HK-2 (cell line): Measurements from ENCODE around the gene TBX15.
"Not testable (repeated sequence)": the region's sequence is repeated elsewhere in the genome, so short reads cannot be mapped to it uniquely, and the experiment has no call there.

Source experiments
- DNase-seq: peaks from one replicate; pipeline ENCODE4 v3.0.0-alpha.2; 2018; ENCODE audit not compliant: unreplicated experiment

Gene TBX15

GRCh38 chr1:118927427-118928187 is 60.5 kb downstream of the TBX15 start:
- no peak for DNase-seq

- DNase-seq = no peak
Measured at GRCh38 chr1:118926261-118926660, 61.9 kb downstream of the TBX15 start.

- no peak for DNase-seq
Measured at GRCh38 chr1:118925651-118926050, 62.5 kb downstream of the TBX15 start.

DNA sequence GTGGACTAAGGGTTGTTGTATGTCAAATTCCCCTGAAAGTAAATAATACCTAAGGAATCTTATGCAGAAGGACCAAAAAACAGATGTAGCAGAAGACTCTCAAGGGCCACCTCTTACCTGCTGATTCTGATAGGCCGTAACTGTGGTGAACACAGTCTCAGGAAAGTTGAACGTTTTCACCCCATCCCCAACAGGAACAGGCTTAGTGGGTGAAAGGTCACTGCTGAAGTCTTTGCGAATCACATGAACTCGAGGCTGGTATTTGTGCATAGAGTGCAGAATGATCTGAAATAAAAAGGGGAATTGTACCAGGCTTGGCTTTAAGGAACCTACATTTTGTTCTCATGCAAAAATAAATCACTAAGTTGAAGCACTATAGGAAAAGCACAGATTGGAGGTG is 64.8 kb downstream of the TBX15 start:
- no peak for DNase-seq

GRCh38 chr1:118921994-118922393 is 66.1 kb downstream of the TBX15 start:
- DNase-seq = no peak

DNA sequence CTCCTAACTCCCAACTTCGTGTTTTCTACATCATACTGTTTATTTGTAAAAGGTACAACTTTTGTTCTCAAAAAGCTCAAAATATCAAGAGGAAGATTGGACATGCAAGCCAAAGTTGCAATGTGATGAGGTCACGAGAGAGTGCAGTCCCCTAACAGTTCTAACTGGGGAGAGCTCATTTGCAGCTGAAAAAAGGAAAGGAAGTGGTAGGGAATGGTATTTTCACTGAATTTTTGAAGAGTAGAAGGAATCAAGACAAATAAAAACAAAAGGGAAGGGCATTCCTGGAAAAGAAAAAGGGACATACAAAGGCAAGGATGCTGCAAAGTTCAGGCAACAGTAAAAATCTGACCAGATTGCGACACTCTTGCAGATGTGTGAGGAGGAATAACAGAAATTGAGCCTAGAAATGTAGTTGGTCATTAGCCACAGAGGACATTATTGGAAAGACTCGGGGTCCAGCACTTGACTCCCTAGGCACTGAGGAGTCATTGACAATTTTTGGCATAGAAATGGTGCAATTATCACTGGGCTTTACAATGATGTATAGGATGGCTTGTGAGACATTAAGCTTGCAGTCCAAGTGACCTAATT is 67.9 kb downstream of the TBX15 start:
- DNase-seq = no peak

DNA sequence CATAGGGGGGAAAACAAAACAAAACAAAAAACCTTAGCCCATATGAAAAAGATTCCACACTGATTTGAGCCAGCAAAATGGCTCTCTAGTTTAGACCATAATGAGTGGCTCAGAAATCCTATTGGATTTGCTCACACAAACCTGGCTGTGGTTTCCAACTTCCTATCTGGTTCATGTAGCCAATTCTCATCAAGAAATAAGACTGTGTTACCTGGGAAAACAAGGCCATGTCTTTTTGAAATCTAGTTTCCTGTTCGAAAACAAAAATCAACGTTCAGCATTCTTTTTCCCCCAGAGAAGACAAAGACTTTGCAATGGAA is 69.2 kb downstream of the TBX15 start:
- DNase-seq = no peak

DNA sequence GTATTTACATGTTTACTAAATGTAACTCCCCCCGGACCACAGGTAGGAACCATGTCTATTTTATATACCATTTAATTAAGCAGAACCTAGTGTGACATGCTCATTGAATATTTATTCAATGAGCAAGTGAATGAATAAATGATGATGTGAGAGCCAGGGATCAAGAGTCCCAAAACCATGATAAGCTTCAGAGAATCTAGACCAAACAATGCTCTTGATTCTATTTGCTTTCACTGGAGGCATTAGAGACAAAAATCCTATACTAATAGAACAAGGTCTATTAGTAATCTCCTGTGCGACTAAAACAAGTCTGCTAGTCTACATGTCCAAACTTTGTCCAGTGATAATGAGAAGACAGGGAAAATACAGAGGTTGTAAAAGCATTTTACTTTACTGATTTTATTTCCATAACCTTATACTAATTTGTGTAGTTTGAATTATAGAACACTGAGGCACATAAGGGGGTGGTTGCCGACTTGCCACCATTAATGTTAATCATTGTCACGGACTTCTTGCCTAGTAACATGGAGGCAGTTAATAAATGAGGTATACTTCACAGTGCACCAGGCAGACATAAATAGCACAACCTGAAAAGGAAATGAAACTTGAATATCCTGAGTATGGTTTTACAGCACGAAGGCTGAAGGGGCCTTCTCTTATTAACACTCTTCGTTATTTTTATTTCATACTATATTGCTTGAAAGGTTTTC is 69.8 kb downstream of the TBX15 start:
- no peak for DNase-seq

DNA sequence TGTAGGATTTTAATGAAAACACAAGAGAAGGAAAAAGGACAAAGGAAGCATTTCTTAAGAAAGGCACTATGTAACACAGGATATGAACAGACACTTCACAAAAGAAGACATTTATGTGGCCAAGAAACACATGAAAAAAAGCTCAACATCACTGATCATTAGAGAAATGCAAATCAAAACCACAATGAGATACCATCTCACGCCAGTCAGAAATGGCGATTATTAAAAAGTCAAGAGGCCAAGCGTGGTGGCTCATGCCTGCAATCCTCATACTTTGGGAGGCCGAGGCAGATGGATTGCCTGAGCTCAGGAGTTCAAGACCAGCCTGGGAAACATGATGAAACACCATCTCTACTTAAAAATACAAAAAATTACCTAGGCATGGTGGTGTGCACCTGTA is 71.8 kb downstream of the TBX15 start:
- DNase-seq = not testable (repeated sequence)

DNA sequence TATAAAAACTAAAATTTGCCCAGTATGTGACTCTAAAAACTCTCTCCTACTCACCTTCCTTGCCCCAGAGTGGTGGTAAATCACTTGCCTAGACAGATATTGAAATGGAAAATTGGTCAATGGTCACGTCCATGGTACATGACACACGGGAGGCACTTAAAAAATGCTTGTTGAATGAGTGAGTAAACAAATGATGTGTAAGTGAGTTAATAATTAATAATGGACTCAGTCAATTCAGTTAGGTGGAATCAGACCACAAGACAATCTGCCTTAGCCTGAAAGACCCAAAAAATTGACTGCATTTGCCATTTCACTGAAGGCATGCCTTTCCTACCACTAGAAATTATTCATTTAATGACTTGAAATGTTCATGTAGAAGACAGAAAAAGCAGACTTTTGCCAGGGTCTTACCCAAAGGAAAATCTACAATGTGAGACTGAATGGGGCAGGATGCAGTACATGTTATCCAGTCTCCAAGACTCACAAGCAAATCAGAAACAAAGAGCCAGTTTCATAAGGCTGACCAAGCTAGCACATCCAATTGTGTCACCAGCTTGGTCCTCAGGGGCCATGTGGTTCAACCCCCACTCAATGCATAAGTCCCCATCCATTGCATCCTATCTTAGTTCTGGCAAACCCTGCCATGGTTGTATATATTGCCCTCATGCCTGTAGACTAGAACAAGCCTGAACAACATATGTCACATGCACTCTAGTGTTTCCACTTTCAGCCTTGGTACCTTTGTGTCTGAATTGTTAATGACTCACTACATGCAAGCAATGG is 73.6 kb downstream of the TBX15 start:
- DNase-seq = peak; percentile 39

DNA sequence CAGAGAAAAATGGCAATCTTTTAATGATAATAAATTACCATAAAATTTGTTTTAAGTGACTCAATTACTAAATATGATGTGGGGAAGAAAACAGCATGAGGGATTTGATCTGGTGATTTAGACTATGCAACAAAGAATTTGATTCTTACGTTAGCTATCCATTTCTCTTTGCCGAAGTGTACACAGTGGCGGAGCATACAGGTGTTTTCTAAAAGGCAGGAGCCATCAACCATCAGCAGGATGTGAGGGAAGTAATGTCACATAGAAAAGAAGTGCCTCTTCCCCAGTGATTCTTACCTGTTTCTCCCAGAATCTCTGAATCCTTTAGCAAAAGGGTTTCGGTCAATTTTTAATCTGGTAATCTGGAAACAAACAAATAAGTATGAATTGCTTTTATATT is 74.3 kb downstream of the TBX15 start:
- DNase-seq = no peak

DNA sequence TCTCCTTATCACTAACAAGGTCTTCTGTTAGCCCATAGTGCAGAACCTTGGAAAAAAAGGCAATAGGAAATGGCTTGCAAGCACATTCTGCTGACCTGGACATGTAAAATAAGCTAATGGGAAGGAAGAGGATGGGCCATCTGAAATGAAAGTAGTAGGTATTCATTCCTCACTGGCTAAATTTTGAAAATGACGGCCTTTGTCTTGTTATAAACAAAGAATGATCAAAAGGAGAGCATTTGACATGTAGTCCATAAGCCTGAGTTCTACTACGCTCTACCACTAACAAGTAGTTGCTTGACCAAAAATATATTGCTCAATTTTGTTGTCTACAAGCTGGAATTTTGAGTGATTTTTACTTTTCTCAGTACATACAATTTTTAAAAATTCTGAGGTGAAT is 75.6 kb downstream of the TBX15 start:
- no peak for DNase-seq

- DNase-seq = no peak
Measured at GRCh38 chr1:118911571-118911970, 76.6 kb downstream of the TBX15 start.

- no peak for DNase-seq
Measured at GRCh38 chr1:118907466-118907865, 80.7 kb downstream of the TBX15 start.

DNA sequence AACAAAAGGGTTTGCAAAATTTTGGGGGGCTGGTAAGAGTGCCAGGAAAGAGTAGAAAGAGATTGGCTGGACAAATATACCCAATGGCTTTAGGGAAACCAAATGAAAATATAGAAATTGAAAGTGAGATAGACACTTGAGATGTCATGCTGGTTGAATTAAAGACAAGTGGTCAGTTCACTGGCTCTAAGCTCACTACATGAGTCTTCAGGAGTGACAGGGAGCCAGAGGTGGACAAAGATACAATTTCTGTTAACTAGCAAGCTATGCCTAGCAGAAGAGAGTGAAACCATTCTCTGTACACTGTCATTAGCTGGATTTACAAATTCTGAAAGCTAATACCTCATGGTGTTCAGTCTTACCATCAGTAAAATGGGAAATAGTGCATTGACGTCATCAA is 82.5 kb downstream of the TBX15 start:
- DNase-seq = no peak

DNA sequence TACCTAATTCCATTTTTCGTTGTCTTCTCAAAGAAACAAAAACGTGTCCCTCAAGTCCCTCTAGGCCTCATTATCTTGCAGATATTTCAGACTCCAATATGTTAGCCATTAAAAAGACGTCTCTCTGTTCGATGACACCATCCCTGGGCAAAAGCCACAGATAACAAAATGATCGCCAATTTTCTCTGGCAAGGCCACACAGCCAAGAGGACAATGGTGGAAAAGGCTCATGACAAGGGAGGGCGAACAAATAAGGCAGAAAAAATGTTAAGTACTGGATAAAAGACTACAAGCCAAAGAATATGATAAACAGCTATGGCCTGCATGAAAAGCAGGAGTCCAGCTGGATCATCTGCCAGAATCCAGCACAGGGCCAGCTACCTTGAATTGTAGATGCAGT is 82.9 kb downstream of the TBX15 start:
- DNase-seq = no peak

GRCh38 chr1:118902711-118903191 is 85.4 kb downstream of the TBX15 start:
- peak; percentile 41 for DNase-seq

GRCh38 chr1:118902299-118902698 is 85.8 kb downstream of the TBX15 start:
- DNase-seq = no peak

DNA sequence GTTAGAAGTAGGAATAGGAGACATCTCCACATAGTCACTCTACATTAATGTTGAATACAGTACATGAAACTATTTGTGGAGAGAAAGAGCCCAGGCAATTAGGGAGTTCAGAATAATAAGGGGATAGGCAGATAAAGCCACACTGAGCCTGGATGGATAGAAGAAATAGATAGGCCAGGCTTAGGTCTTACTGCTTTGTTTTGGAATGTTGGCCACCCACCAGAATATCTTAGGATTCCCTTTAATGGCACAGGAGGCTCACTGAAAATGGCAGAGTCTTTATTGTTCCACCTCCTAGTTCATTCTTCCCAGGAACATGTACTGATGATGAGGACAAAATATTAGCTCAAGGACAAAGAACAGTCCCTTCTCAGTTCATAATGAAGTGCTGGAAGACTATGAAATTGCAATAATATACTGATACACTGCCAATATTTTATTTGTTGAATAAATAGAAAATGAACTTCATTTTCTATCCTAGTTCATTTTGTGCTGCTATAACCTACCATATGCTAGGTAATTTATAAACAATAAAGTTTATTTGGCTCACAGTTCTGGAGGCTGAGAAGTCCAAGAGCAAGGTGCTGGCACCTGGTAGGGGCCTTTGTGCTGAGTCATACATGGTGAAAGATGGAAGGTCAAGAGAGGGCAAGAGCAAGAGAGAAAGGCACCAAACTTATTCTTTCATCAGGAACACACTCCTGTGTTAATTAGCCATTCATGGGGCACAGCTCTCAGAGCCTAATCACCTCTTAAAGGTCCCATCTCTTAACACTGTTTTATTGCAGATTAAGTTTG is 87.3 kb downstream of the TBX15 start:
- no peak for DNase-seq

GRCh38 chr1:118899340-118899739 is 88.8 kb downstream of the TBX15 start:
- DNase-seq = no peak

- DNase-seq = no peak
Measured at GRCh38 chr1:118898712-118899111, 89.4 kb downstream of the TBX15 start.
